H1 (cell line): ENCODE results near the gene RUVBL1. TPM values are rescaled to one million over a fixed set of nuclear protein-coding genes. Genes with fewer than 3 reads are reported as not detected.

Experiments used
- CHD7 ChIP-seq: fragments of 300-600 bp; sonication (generic); IDR thresholded peaks from 2 replicates; pipeline ENCODE4 v1.7.1; 2012; ENCODE audit warnings: low read length, moderate library complexity, mild to moderate bottlenecking, inconsistent platforms; ENCODE audit not compliant: insufficient replicate concordance
- JUN ChIP-seq: IDR thresholded peaks from 2 replicates; pipeline ENCODE4 v1.6.1; 2011; ENCODE audit warnings: low read depth, mild to moderate bottlenecking, improper control_type of control experiment, low read length
- KDM1A ChIP-seq: fragments of 200-600, 300-600 bp; sonication (generic); IDR thresholded peaks from 2 replicates; pipeline ENCODE4 v1.7.1; 2016; ENCODE audit warnings: mild to moderate bottlenecking, low read length, borderline replicate concordance
- KDM5A ChIP-seq: fragments of 200-600 bp; IDR thresholded peaks from 2 replicates; pipeline ENCODE4 v1.7.1; 2012; ENCODE audit warnings: mild to moderate bottlenecking, low read length, inconsistent platforms, mixed read lengths
- POU5F1 ChIP-seq: IDR thresholded peaks from 2 replicates; pipeline ENCODE4 v1.6.1; 2011; ENCODE audit warnings: low read depth, mild to moderate bottlenecking, low read length, moderate library complexity
- RBBP5 ChIP-seq: IDR thresholded peaks from 2 replicates; pipeline ENCODE4 v1.7.1; 2012; ENCODE audit warnings: low read depth, mild to moderate bottlenecking, inconsistent platforms, low read length, moderate library complexity, borderline replicate concordance
- SP4 ChIP-seq: IDR thresholded peaks from 2 replicates; pipeline ENCODE4 v1.6.1; 2012; ENCODE audit warnings: low read length, inconsistent platforms
- SUZ12 ChIP-seq: fragments of 200-600 bp; sonication (generic); IDR thresholded peaks from 2 replicates; pipeline ENCODE4 v1.6.1; 2012; ENCODE audit warnings: mild to moderate bottlenecking, inconsistent platforms, low read length, moderate library complexity, mixed read lengths
- TAF7 ChIP-seq: optimal IDR thresholded peaks from 2 replicates; pipeline ENCODE3; 2011; ENCODE audit warnings: low read depth, mild to moderate bottlenecking, inconsistent platforms, low read length, moderate library complexity, borderline replicate concordance
- TCF12 ChIP-seq: IDR thresholded peaks from 2 replicates; pipeline ENCODE4 v1.6.1; 2011; ENCODE audit warnings: low read depth, mild to moderate bottlenecking, low read length
- polyA plus RNA-seq, 7 experiments: library from polyadenylated mRNA; depleted of rRNA in 3 of 7; stranded (reverse) in 5 of 7; unstranded in 2 of 7; fragments of >200 nt in 5 of 7; fragments of 200-250 nt in 2 of 7; gene quantifications; 1 replicate in 5 of 7; 2 replicates in 1 of 7; 4 replicates in 1 of 7; pipeline versions ENCODE4 v1.2.1 to v1.2.3, GENCODE V29; 2011 to 2013; ENCODE audit warnings: missing spikeins in 2 of 7, mixed read lengths in 2 of 7
- total RNA-seq: library from RNA; stranded (reverse); fragmentation: NEBNext Ultra II Directional; extraction: Animal tissue kit (Norgen Biotek cat#: 25700); gene quantifications from 2 replicates; pipeline ENCODE4 v1.2.1, GENCODE V29; 2021

Gene RUVBL1
- total and polyA plus RNA-seq, 2 of the 8 experiments (the other 6 are each of a cell fraction or from before 2014, with no cell fraction given): 112 to 135 TPM

- TF ChIP-seq CHD7 (no peak), KDM1A (no peak), RBBP5 (no peak), SUZ12 (no peak), POU5F1 (no peak), KDM5A (no peak), SP4 (no peak), TCF12 (no peak), TAF7 (no peak), JUN (no peak)
Observed at GRCh38 chr3:128072454-128073184, 51.0 kb downstream of the RUVBL1 start (continued).
